DND-41 (cell line): Measurements from ENCODE around the gene RFPL4A.

Experiments used
- ATAC-seq: fragments of 200-7000 bp; cut with Tn5 transposase; 3 replicates; pipeline ENCODE4 v1.9.1; 2021; ENCODE audit warnings: low read depth; ENCODE audit not compliant: insufficient read depth
- DNase-seq: peaks from one replicate; pipeline ENCODE4 v3.0.0-alpha.2; 2020
- H2AFZ ChIP-seq: 2 replicates; pipeline ENCODE4 v1.6.0; 2012; ENCODE audit warnings: low read depth, low read length
- H3K27ac ChIP-seq: 2 replicates; pipeline ENCODE4 v1.5.1; 2012; ENCODE audit warnings: low read length, inconsistent platforms
- H3K27me3 ChIP-seq: fragments of 200-600 bp; sonication (generic); 2 replicates; pipeline ENCODE4 v1.6.0; 2012; ENCODE audit warnings: low read length, mild to moderate bottlenecking, inconsistent platforms; ENCODE audit not compliant: insufficient read depth, poor library complexity
- H3K36me3 ChIP-seq: 2 replicates; pipeline ENCODE4 v1.5.1; 2012; ENCODE audit warnings: low read length, inconsistent platforms; ENCODE audit not compliant: insufficient read depth
- H3K4me1 ChIP-seq: 2 replicates; pipeline ENCODE4 v1.5.1; 2012; ENCODE audit warnings: mild to moderate bottlenecking, low read length; ENCODE audit not compliant: insufficient read depth
- H3K4me2 ChIP-seq: 2 replicates; pipeline ENCODE4 v1.6.0; 2012; ENCODE audit warnings: mild to moderate bottlenecking, moderate library complexity, low read length, inconsistent platforms; ENCODE audit not compliant: insufficient read depth
- H3K4me3 ChIP-seq, 2 experiments: fragments of 200-600 bp in 1 of 2; shearing (Covaris generic) in 1 of 2; 2 replicates each; pipeline ENCODE4 v1.5.1; 2012 to 2016; ENCODE audit warnings: inconsistent platforms in 2 of 2, low read length in 2 of 2, mild to moderate bottlenecking in 2 of 2, low read depth in 1 of 2, moderate library complexity in 1 of 2
- H3K79me2 ChIP-seq: 2 replicates; pipeline ENCODE4 v1.6.0; 2012; ENCODE audit warnings: low read length, inconsistent platforms; ENCODE audit not compliant: insufficient read depth
- H3K9ac ChIP-seq: 2 replicates; pipeline ENCODE4 v1.6.0; 2012; ENCODE audit warnings: low read depth, mild to moderate bottlenecking, inconsistent platforms, low read length, moderate library complexity
- H3K9me3 ChIP-seq: 2 replicates; pipeline ENCODE4 v1.5.1; 2012; ENCODE audit warnings: low read length, moderate library complexity, mild to moderate bottlenecking, inconsistent platforms; ENCODE audit not compliant: insufficient read depth, severe bottlenecking
- H4K20me1 ChIP-seq: 2 replicates; pipeline ENCODE4 v1.6.0; 2012; ENCODE audit warnings: low read length; ENCODE audit not compliant: insufficient read depth
- TF ChIP-seq, protein P1 (sequence below): IDR thresholded peaks from 2 replicates; pipeline ENCODE4 v1.5.1; 2012; ENCODE audit warnings: borderline replicate concordance, low read length, moderate library complexity, mild to moderate bottlenecking; ENCODE audit not compliant: poor library complexity, severe bottlenecking; ENCODE audit errors: extremely low read depth

RFPL4A gene

DNA sequence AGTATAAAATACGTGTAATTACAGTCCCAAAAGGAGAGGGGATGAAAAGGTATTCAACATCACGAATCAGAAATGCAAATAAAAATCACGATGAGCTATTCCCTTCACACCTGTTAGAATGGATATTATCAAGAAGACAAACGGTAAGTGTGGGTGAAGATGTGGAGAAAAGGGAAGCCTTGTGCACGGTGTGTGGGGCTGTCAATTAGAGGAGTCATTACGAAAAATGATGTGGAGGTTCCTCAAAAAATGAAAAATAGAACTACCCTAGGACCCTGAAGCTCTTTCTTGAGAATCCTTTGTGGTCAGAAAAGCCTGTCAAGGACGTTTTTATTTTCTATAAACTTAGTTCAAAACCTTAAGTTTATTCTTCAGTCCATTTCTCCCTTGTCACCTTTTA, 53.6 kb downstream of the RFPL4A start:
- TF ChIP-seq, protein P1, sequence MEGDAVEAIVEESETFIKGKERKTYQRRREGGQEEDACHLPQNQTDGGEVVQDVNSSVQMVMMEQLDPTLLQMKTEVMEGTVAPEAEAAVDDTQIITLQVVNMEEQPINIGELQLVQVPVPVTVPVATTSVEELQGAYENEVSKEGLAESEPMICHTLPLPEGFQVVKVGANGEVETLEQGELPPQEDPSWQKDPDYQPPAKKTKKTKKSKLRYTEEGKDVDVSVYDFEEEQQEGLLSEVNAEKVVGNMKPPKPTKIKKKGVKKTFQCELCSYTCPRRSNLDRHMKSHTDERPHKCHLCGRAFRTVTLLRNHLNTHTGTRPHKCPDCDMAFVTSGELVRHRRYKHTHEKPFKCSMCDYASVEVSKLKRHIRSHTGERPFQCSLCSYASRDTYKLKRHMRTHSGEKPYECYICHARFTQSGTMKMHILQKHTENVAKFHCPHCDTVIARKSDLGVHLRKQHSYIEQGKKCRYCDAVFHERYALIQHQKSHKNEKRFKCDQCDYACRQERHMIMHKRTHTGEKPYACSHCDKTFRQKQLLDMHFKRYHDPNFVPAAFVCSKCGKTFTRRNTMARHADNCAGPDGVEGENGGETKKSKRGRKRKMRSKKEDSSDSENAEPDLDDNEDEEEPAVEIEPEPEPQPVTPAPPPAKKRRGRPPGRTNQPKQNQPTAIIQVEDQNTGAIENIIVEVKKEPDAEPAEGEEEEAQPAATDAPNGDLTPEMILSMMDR = no peak
- DNase-seq (no peak), ATAC-seq (no peak)
- Histone ChIP-seq H3K27ac (no peak overlapping the region), H3K4me1 (no peaks in the 10 kb centered on the region), H3K27me3 (peaks cover 3% of the 10 kb centered on the region), H3K4me2 (no peak overlapping the region), H4K20me1 (no peaks in the 10 kb centered on the region), H2AFZ (no peak overlapping the region), H3K36me3 (no peaks in the 10 kb centered on the region), H3K9ac (no peak overlapping the region), H3K9me3 (no peaks in the 10 kb centered on the region), H3K4me3 (no peak overlapping the region), H3K79me2 (no peaks in the 10 kb centered on the region)
